Testis (tissue), 3 donors: ENCODE data around the gene KCNK5. TPM values are rescaled to one million over a fixed set of nuclear protein-coding genes. Genes with fewer than 3 reads are reported as not detected.

Experiments used
- DNase-seq: peaks from one replicate; pipeline ENCODE4 v3.0.0-alpha.2; 2019
- H3K27ac ChIP-seq, 2 donors: fragments of 200-600 bp; sonication (generic); one replicate each; pipeline ENCODE4 v1.5.1; 2019
- H3K27me3 ChIP-seq: fragments of 200-600 bp; sonication (generic); one replicate; pipeline ENCODE4 v1.5.1; 2019
- H3K36me3 ChIP-seq: fragments of 200-600 bp; sonication (generic); one replicate; pipeline ENCODE4 v1.5.1; 2017; ENCODE audit warnings: low read depth; ENCODE audit errors: missing control alignments
- H3K4me1 ChIP-seq: fragments of 200-600 bp; sonication (generic); one replicate; pipeline ENCODE4 v1.5.1; 2019
- H3K4me3 ChIP-seq, 2 donors: fragments of 200-600 bp; sonication (generic); one replicate each; pipeline ENCODE4 v1.5.1; 2017 to 2019
- H3K9me3 ChIP-seq: fragments of 200-600 bp; sonication (generic); one replicate; pipeline ENCODE4 v1.5.1; 2017
- POLR2A ChIP-seq: fragments of 450-650 bp; IDR thresholded peaks from one replicate; pipeline ENCODE4 v1.6.1; 2017; ENCODE audit warnings: antibody characterized with exemption, mild to moderate bottlenecking, moderate library complexity
- WGBS, 2 donors: methylation state at CpG; one replicate each; pipeline ENCODE4 v1.1.5; 2018; 5-methylcytosine and 5-hydroxymethylcytosine counted together
- intact Hi-C: fragments of 100-400 bp; cut with DNase I; formaldehyde crosslinking; loops from one replicate; pipeline ENCODE4 v1.15.1; 2023; ENCODE audit warnings: low total_unique reads
- polyA plus RNA-seq: library from polyadenylated mRNA; stranded (reverse); fragments of 350-450 nt; fragmentation: Illumina TruSeq; extraction: RNeasy Lipid Tissue Mini Kit (QIAGEN cat#74804); gene quantifications from one replicate; pipeline ENCODE4 v1.2.3, GENCODE V29; 2014; ENCODE audit warnings: low read depth, low replicate concordance; ENCODE audit not compliant: insufficient read depth
- total RNA-seq, 2 donors: library from RNA; depleted of rRNA; stranded (reverse); fragments of >200 nt; gene quantifications; one replicate each; pipeline ENCODE4 v1.2.3, GENCODE V29; 2016
- TF ChIP-seq, protein P1 (sequence below), 3 experiments: fragments of 450-650 bp in 2 of 3; fragments of 200-600 bp in 1 of 3; sonication (generic) in 1 of 3; IDR thresholded peaks; one replicate each; pipeline ENCODE4 v1.5.1; 2016 to 2019; ENCODE audit warnings: antibody characterized with exemption in 3 of 3, mild to moderate bottlenecking in 2 of 3, moderate library complexity in 1 of 3

KCNK5 gene
- total and polyA plus RNA-seq, 3 donors from 2014 or later, result 1.6 to 2.3 (median 2.0) TPM

GRCh38 chr6:39221779-39222641 lies 7.3 kb downstream of the KCNK5 start:
- Histone ChIP-seq H3K9me3 (no peaks in the 10 kb centered on the region), H3K4me1 (peaks cover 4% of the 10 kb centered on the region), H3K4me3 (no peak overlapping the region), H3K27me3 (no peaks in the 10 kb centered on the region), H3K27ac (no peak overlapping the region), H3K36me3 (no peaks in the 10 kb centered on the region)
- DNase-seq, result no peak
- intact Hi-C loops, result no loop called here
- TF ChIP-seq POLR2A, result no peak
- TF ChIP-seq, protein P1, sequence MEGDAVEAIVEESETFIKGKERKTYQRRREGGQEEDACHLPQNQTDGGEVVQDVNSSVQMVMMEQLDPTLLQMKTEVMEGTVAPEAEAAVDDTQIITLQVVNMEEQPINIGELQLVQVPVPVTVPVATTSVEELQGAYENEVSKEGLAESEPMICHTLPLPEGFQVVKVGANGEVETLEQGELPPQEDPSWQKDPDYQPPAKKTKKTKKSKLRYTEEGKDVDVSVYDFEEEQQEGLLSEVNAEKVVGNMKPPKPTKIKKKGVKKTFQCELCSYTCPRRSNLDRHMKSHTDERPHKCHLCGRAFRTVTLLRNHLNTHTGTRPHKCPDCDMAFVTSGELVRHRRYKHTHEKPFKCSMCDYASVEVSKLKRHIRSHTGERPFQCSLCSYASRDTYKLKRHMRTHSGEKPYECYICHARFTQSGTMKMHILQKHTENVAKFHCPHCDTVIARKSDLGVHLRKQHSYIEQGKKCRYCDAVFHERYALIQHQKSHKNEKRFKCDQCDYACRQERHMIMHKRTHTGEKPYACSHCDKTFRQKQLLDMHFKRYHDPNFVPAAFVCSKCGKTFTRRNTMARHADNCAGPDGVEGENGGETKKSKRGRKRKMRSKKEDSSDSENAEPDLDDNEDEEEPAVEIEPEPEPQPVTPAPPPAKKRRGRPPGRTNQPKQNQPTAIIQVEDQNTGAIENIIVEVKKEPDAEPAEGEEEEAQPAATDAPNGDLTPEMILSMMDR (IDR thresholded peaks at IDR 0.05), result no peak
- WGBS, 2 donors, result 67 to 71% methylated on average over 7 of the region's 7 CpGs

GRCh38 chr6:39221115-39221514 lies 8.2 kb downstream of the KCNK5 start:
- DNase-seq, result no peak
- Histone ChIP-seq H3K4me1 (peaks cover 4% of the 10 kb centered on the region), H3K4me3 (no peak overlapping the region), H3K9me3 (no peaks in the 10 kb centered on the region), H3K27ac (no peak overlapping the region), H3K36me3 (no peaks in the 10 kb centered on the region), H3K27me3 (no peaks in the 10 kb centered on the region)
- WGBS, 2 donors, result 93 to 96% methylated on average over 3 of the region's 3 CpGs
- no peak for TF ChIP-seq POLR2A
- TF ChIP-seq, protein P1 (IDR thresholded peaks at IDR 0.05), result no peak
- intact Hi-C loops, result no loop called here

GRCh38 chr6:39218868-39219567 lies 10.3 kb downstream of the KCNK5 start:
- intact Hi-C loops, result no loop called here
- Histone ChIP-seq H3K4me1 (no peaks in the 10 kb centered on the region), H3K27me3 (no peaks in the 10 kb centered on the region), H3K9me3 (no peaks in the 10 kb centered on the region), H3K36me3 (no peaks in the 10 kb centered on the region), H3K4me3 (no peak overlapping the region), H3K27ac (no peak overlapping the region)
- TF ChIP-seq, protein P1 (IDR thresholded peaks at IDR 0.05), result no peak
- no peak for TF ChIP-seq POLR2A
- 66 to 68% methylated on average over 4 to 5 of the region's 5 CpGs for WGBS, 2 donors
- DNase-seq, result no peak

DNA sequence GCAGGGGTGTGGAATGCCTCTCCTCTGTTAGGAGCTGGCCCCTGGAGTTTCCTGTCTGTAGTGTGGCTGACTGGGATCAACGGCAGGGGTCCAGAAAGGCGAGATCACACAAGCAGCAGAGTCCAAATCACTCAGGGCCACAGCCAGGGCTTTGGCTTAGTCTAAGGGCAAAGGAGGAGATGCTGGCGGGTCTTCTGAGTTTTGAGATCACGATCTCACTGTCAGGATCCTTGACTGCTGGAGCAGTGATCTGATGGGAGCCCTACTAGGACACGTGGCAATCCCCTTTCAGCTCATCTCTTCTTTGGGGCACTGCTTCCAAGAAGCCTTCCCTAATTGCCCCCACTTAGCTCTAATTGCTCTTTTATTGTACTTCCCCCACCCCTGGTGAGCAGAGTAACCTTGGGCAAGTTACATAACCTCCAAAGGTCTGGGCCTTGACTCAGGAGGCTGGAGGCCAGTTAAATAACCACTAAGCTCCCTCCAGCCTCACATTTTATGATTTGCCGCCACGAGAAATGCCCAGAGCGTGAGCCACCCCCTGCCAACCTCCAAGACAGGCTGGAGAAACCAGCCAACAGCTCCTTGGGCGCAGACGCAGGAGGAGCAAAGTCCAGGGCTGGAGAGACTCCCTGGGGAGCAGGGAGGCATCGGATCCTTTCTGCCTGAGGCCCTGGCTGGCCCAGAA lies 12.0 kb downstream of the KCNK5 start:
- no peaks in the 10 kb centered on the region for H3K9me3 ChIP-seq
- TF ChIP-seq, protein P1 (IDR thresholded peaks at IDR 0.05), result no peak
- TF ChIP-seq POLR2A, result no peak
- H3K27me3 ChIP-seq, result no peaks in the 10 kb centered on the region
- WGBS, 2 donors, result 51 to 87% methylated on average over 8 to 11 of the region's 11 CpGs
- H3K27ac ChIP-seq, result no peak overlapping the region
- intact Hi-C loops, result no loop called here
- no peaks in the 10 kb centered on the region for H3K36me3 ChIP-seq
- H3K4me3 ChIP-seq, result no peak overlapping the region
- no peaks in the 10 kb centered on the region for H3K4me1 ChIP-seq
- DNase-seq, result no peak
